ENCODE data around the gene HSPA9.

Gene HSPA9

GRCh38 chr5:138596105-138596881 is 21.1 kb upstream of the HSPA9 start:
- no peak for DNase-seq (ENCODE audit: low read depth in 2 of 2, low spot score in 1 of 2)

- no peak for DNase-seq (ENCODE audit: low read depth in 2 of 2, low spot score in 1 of 2)
Observed at GRCh38 chr5:138595180-138595795, 20.1 kb upstream of the HSPA9 start.

- no peak for DNase-seq (ENCODE audit: low read depth in 2 of 2, low spot score in 1 of 2)
Observed at GRCh38 chr5:138594305-138595058, 19.3 kb upstream of the HSPA9 start.

GRCh38 chr5:138588013-138588788 is 13.0 kb upstream of the HSPA9 start:
- DNase-seq (ENCODE audit: low read depth in 2 of 2, low spot score in 1 of 2): no peak

GRCh38 chr5:138585157-138585556 is 10.0 kb upstream of the HSPA9 start:
- DNase-seq (ENCODE audit: low read depth in 2 of 2, low spot score in 1 of 2): no peak

GRCh38 chr5:138583984-138584637 is 8.9 kb upstream of the HSPA9 start:
- no peak for DNase-seq (ENCODE audit: low read depth in 2 of 2, low spot score in 1 of 2)

GRCh38 chr5:138582959-138583358 is 7.8 kb upstream of the HSPA9 start:
- no peak for DNase-seq (ENCODE audit: low read depth in 2 of 2, low spot score in 1 of 2)

GRCh38 chr5:138580777-138581176 is 5.6 kb upstream of the HSPA9 start:
- DNase-seq (ENCODE audit: low read depth in 2 of 2, low spot score in 1 of 2): no peak

- DNase-seq (ENCODE audit: low read depth in 2 of 2, low spot score in 1 of 2): no peak
Observed at GRCh38 chr5:138580001-138580400, 4.8 kb upstream of the HSPA9 start.

GRCh38 chr5:138579517-138579863 is 4.3 kb upstream of the HSPA9 start:
- DNase-seq (ENCODE audit: low read depth in 2 of 2, low spot score in 1 of 2): no peak

- no peak for DNase-seq (ENCODE audit: low read depth in 2 of 2, low spot score in 1 of 2)
Observed at GRCh38 chr5:138577452-138577851, 2.3 kb upstream of the HSPA9 start.

- DNase-seq (ENCODE audit: low read depth in 2 of 2, low spot score in 1 of 2): no peak
Observed at GRCh38 chr5:138574744-138575193, 432 bp downstream of the HSPA9 start.

GRCh38 chr5:138573949-138574670 is 1.1 kb downstream of the HSPA9 start:
- DNase-seq (ENCODE audit: low read depth in 2 of 2, low spot score in 1 of 2): no peak

GRCh38 chr5:138573223-138573622 is 2.0 kb downstream of the HSPA9 start:
- DNase-seq (ENCODE audit: low read depth in 2 of 2, low spot score in 1 of 2): no peak

GRCh38 chr5:138570871-138571270 is 4.3 kb downstream of the HSPA9 start:
- no peak for DNase-seq (ENCODE audit: low read depth in 2 of 2, low spot score in 1 of 2)

GRCh38 chr5:138569782-138570181 is 5.4 kb downstream of the HSPA9 start:
- DNase-seq (ENCODE audit: low read depth in 2 of 2, low spot score in 1 of 2): no peak

GRCh38 chr5:138568061-138568824 is 7.0 kb downstream of the HSPA9 start:
- DNase-seq (ENCODE audit: low read depth in 2 of 2, low spot score in 1 of 2): no peak

GRCh38 chr5:138566792-138567191 is 8.4 kb downstream of the HSPA9 start:
- DNase-seq (ENCODE audit: low read depth in 2 of 2, low spot score in 1 of 2): no peak

- DNase-seq (ENCODE audit: low read depth in 2 of 2, low spot score in 1 of 2): no peak
Observed at GRCh38 chr5:138565100-138565821, 9.9 kb downstream of the HSPA9 start.
